Right lobe of liver (tissue), 6 donors: Measurements from ENCODE around the gene TAF1A. TPM values are rescaled to one million over a fixed set of nuclear protein-coding genes. Genes with fewer than 3 reads are reported as not detected.

ENCODE experiments used
- ATAC-seq, 4 donors: fragments of 200-7000 bp; cut with Tn5 transposase; one replicate each; pipeline ENCODE4 v1.9.1; 2020; ENCODE audit warnings: mild to moderate bottlenecking in 4 of 4, moderate library complexity in 4 of 4
- DNase-seq, 3 donors: peaks; one replicate each; pipeline ENCODE4 v3.0.0-alpha.2; 2020
- H3K27ac ChIP-seq, 3 donors: fragments of 200-600 bp; one replicate each; pipeline ENCODE4 v1.8.0; 2022
- H3K27me3 ChIP-seq, 2 donors: fragments of 200-600 bp; one replicate each; pipeline ENCODE4 v1.8.0; 2022
- H3K36me3 ChIP-seq, 4 donors: fragments of 200-600 bp; sonication (generic) in 1 of 4; one replicate each; pipeline versions ENCODE4 v1.5.1 to v1.8.0; 2017 to 2022; ENCODE audit warnings: control low read depth in 1 of 4
- H3K4me1 ChIP-seq, 4 donors: fragments of 200-600 bp; sonication (generic) in 1 of 4; one replicate each; pipeline versions ENCODE4 v1.5.1 to v1.8.0; 2017 to 2022; ENCODE audit warnings: control low read depth in 1 of 4
- H3K4me3 ChIP-seq, 3 donors: fragments of 200-600 bp; one replicate each; pipeline ENCODE4 v1.8.0; 2022
- H3K9me3 ChIP-seq, 4 donors: fragments of 200-600 bp; sonication (generic) in 1 of 4; one replicate each; pipeline versions ENCODE4 v1.5.1 to v1.8.0; 2017 to 2022; ENCODE audit warnings: control low read depth in 1 of 4
- POLR2A ChIP-seq: fragments of 450-650 bp; IDR thresholded peaks from one replicate; pipeline ENCODE4 v1.6.1; 2017; ENCODE audit warnings: antibody characterized with exemption, mild to moderate bottlenecking
- WGBS: methylation state at CpG from one replicate; pipeline ENCODE4 v1.1.6; 2018; ENCODE audit warnings: low coverage, low lambda C conversion rate; ENCODE audit not compliant: insufficient coverage; ENCODE audit errors: missing lambda C conversion rate; 5-methylcytosine and 5-hydroxymethylcytosine counted together
- intact Hi-C, 2 donors: fragments of 100-400 bp; cut with DNase I; formaldehyde crosslinking; loops; one replicate each; pipeline versions ENCODE4 v1.11.2 to v1.14.1; 2022
- total RNA-seq, 6 experiments: library from RNA; depleted of rRNA in 2 of 6; stranded (reverse); fragments of >200 nt in 2 of 6; fragmentation: NEBNext Ultra II Directional in 3 of 6; extraction: Animal tissue kit (Norgen Biotek cat#: 25700) in 3 of 6; gene quantifications; one replicate each; pipeline versions ENCODE4 v1.1.0 to v1.2.4, GENCODE V29; 2016 to 2023
- TF ChIP-seq, protein P1 (sequence below), 4 donors: fragments of 200-600 bp in 3 of 4; fragments of 450-650 bp in 1 of 4; IDR thresholded peaks; one replicate each; pipeline versions ENCODE4 v1.5.1 to v1.8.0; 2016 to 2022; ENCODE audit warnings: antibody characterized with exemption in 4 of 4, mild to moderate bottlenecking in 2 of 4
- donor health status: DM: no; HTN: yes; CAD: no.
- donor health status: DM: no; HTN: no; CAD: no.
- donor health status: DM: no; HTN: no; CAD: no.
- donor health status: DM: no; HTN: yes; CAD: no.
- donor health status: DM: no; HTN: yes; CAD: no.

Gene TAF1A
- total RNA-seq, 6 experiments from 2014 or later = 2.1 to 7.5 (median 2.5) TPM

DNA sequence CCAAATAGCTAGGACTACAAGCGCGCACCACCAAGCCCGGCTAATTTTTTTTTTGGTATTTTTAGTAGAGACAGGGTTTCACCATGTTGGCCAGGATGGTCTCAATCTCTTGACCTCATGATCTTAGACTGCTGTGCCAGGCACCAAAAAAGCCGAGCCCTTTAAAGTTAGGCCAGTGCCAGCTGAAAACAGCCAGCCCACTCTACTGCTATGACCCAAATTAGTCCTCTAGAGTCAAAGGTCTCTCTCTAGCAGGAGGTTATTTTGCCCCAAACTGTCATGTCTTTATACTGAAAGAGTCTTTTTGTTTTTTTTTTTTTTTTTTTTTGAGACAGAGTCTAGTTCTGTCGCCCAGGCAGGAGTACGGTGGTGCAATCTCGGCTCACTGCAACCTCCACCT, 32.2 kb downstream of the TAF1A start:
- H3K9me3 ChIP-seq = no peaks in the 10 kb centered on the region
- peak overlapping the region in 2 of 3 donors; percentile 47 to 74 for H3K27ac ChIP-seq
- DNase-seq = no peak
- no peaks in the 10 kb centered on the region for H3K27me3 ChIP-seq
- H3K4me3 ChIP-seq = no peak overlapping the region
- TF ChIP-seq, protein P1, sequence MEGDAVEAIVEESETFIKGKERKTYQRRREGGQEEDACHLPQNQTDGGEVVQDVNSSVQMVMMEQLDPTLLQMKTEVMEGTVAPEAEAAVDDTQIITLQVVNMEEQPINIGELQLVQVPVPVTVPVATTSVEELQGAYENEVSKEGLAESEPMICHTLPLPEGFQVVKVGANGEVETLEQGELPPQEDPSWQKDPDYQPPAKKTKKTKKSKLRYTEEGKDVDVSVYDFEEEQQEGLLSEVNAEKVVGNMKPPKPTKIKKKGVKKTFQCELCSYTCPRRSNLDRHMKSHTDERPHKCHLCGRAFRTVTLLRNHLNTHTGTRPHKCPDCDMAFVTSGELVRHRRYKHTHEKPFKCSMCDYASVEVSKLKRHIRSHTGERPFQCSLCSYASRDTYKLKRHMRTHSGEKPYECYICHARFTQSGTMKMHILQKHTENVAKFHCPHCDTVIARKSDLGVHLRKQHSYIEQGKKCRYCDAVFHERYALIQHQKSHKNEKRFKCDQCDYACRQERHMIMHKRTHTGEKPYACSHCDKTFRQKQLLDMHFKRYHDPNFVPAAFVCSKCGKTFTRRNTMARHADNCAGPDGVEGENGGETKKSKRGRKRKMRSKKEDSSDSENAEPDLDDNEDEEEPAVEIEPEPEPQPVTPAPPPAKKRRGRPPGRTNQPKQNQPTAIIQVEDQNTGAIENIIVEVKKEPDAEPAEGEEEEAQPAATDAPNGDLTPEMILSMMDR (IDR thresholded peaks at IDR 0.05) = no peak
- no peak for TF ChIP-seq POLR2A
- H3K4me1 ChIP-seq = peaks cover 0 to 24% (median 9%) of the 10 kb centered on the region in 4 donors
- peak in 2 of 4 donors; percentile 34 to 66 for ATAC-seq
- intact Hi-C loops = no loop called here
- 50% methylated on average over 7 of the region's 7 CpGs for WGBS
- peaks cover 0 to 5% (median 4%) of the 10 kb centered on the region in 4 donors for H3K36me3 ChIP-seq

DNA sequence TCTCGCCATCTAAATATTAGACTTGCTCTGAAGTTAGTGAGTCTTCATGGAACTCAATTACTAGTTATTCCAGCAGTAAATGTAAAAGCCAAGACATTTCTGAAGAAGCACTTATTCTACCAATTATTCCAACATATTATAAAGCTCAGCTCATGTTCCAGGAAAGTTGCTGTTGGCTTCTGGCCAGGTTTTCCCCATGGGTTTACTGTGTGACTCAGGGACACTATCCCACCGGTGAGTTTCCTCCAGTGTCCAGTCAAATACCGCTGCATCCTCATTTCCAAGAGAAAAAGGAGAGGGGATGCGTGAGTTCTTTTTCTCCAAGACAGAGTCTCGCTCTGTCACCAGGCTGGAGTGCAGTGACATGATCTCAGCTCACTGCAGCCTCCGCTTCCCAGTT, 32.6 kb downstream of the TAF1A start:
- ATAC-seq = no peak
- H3K9me3 ChIP-seq = no peaks in the 10 kb centered on the region
- peak overlapping the region in 2 of 3 donors; percentile 47 to 74 for H3K27ac ChIP-seq
- intact Hi-C loops = no loop called here
- no peak overlapping the region for H3K4me3 ChIP-seq
- H3K27me3 ChIP-seq = no peaks in the 10 kb centered on the region
- no peak for DNase-seq
- H3K36me3 ChIP-seq = peaks cover 0 to 5% (median 4%) of the 10 kb centered on the region in 4 donors
- TF ChIP-seq POLR2A = no peak
- TF ChIP-seq, protein P1 (IDR thresholded peaks at IDR 0.05) = no peak
- H3K4me1 ChIP-seq = peaks cover 0 to 24% (median 9%) of the 10 kb centered on the region in 4 donors
- 57% methylated on average over 5 of the region's 6 CpGs for WGBS

DNA sequence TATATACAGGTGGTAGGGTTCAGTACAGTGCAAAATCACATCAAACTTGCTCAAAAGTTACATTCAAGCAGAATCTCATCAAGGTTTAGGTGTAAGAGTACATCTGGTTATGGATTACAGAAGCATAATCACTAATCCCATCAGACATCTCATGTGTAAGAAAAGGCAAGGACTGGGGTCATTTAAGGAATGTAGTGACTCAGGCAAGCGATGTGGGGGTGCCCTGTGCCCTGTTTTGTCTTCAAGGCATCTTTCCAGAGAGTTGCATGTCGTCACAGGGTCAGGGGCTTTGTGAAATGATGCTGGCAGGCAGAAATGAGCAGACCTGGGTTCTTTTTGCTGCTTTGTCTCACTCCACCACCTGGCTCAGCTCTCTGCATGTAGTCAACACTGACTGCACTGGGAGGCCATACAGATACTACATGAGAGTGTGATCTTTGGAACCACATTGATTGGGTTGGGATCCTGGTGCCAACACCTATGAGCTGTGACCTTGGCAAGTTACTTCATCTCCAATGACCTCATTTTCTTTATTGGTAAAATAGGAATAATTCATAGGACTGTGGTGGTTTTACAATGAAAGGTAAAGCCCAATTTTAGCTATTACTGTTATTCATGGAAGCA, 33.6 kb downstream of the TAF1A start:
- TF ChIP-seq, protein P1 (IDR thresholded peaks at IDR 0.05) = no peak
- TF ChIP-seq POLR2A = peak; percentile 72
- Histone ChIP-seq H3K4me3 (no peak overlapping the region), H3K4me1 (peaks cover 0 to 24% (median 9%) of the 10 kb centered on the region in 4 donors), H3K36me3 (peaks cover 0 to 3% (median 0%) of the 10 kb centered on the region in 4 donors), H3K27ac (peak overlapping the region; percentile 47 to 75 (median 74)), H3K9me3 (no peaks in the 10 kb centered on the region), H3K27me3 (no peaks in the 10 kb centered on the region)
- intact Hi-C loops = no loop called here
- WGBS = 63% methylated on average over 2 of the region's 2 CpGs
- ATAC-seq (peak; percentile 97 to 99 (median 98)), DNase-seq (peak in 2 of 3 donors; percentile 44 to 76)

- no peak for ATAC-seq
- no peak overlapping the region for H3K4me3 ChIP-seq
- H3K4me1 ChIP-seq = peaks cover 0 to 24% (median 9%) of the 10 kb centered on the region in 4 donors
- H3K27me3 ChIP-seq = no peaks in the 10 kb centered on the region
- no peaks in the 10 kb centered on the region for H3K9me3 ChIP-seq
- intact Hi-C loops = no loop called here
- no peak for DNase-seq
- H3K36me3 ChIP-seq = no peaks in the 10 kb centered on the region
- no peak overlapping the region for H3K27ac ChIP-seq
- 98% methylated on average over 5 of the region's 5 CpGs for WGBS
- TF ChIP-seq POLR2A = no peak
- TF ChIP-seq, protein P1 (IDR thresholded peaks at IDR 0.05) = no peak
Measured at GRCh38 chr1:222554177-222554576, 35.6 kb downstream of the TAF1A start.
